ENCODE results near the gene BANK1.

The BANK1 gene

GRCh38 chr4:102120846-102121245, 330.3 kb downstream of the BANK1 start:
- H3K27ac ChIP-seq, result no peak overlapping the region
- no peak overlapping the region for H3K4me3 ChIP-seq
- TF ChIP-seq FOXP2 (optimal IDR thresholded peaks at IDR 0.05; ENCODE audit: control extremely low read depth, extremely low read length, insufficient read depth) (no peak), EZH2 (IDR thresholded peaks at IDR 0.05) (no peak), POLR2AphosphoS5 (IDR thresholded peaks at IDR 0.05; ENCODE audit: borderline replicate concordance, low read depth, low read length) (no peak)
- no peaks in the 10 kb centered on the region for H3K9me3 ChIP-seq (ENCODE audit: low read depth, low read length)
- no peak for DNase-seq (ENCODE audit: low read depth, low spot score)
- H3K9ac ChIP-seq (ENCODE audit: insufficient read length), result no peak overlapping the region
- H3K36me3 ChIP-seq (ENCODE audit: insufficient read depth, low read length), result no peaks in the 10 kb centered on the region

Measured in SK-N-MC (cell line).